Activated effector memory CD4-positive, alpha-beta T cell treated with Interleukin-2 at 50 U/mL for 16 hours (primary cell): ENCODE measurements around the gene CLDN25.

Experiments
- DNase-seq: peaks from one replicate; pipeline ENCODE4 v3.0.0-alpha.2; 2020

CLDN25 gene

GRCh38 chr11:113814181-113814580 lies 34.6 kb downstream of the CLDN25 start:
- no peak for DNase-seq

- no peak for DNase-seq
Measured at GRCh38 chr11:113817162-113817561, 37.6 kb downstream of the CLDN25 start.

- DNase-seq: no peak
Measured at GRCh38 chr11:113817626-113818025, 38.0 kb downstream of the CLDN25 start.

- no peak for DNase-seq
Measured at GRCh38 chr11:113818426-113818825, 38.8 kb downstream of the CLDN25 start.

GRCh38 chr11:113827477-113827876 lies 47.9 kb downstream of the CLDN25 start:
- no peak for DNase-seq

GRCh38 chr11:113828191-113828590 lies 48.6 kb downstream of the CLDN25 start:
- DNase-seq: no peak

- no peak for DNase-seq
Measured at GRCh38 chr11:113829751-113830150, 50.2 kb downstream of the CLDN25 start.
